Osteoblast (primary cell): ENCODE data around the gene GHRHR. TPM values are rescaled to one million over a fixed set of nuclear protein-coding genes. Genes with fewer than 3 reads are reported as not detected.
A peak's percentile ranks its signal among the peaks of the same experiment; 100 is the strongest.

Experiments used
- DNase-seq: peaks from one replicate; pipeline ENCODE4 v3.0.0; 2011; ENCODE audit warnings: low spot score, mixed read lengths; ENCODE audit not compliant: insufficient read length; ENCODE audit errors: missing footprints
- H2AFZ ChIP-seq: 2 replicates; pipeline ENCODE4 v1.6.0; 2011; ENCODE audit warnings: mild to moderate bottlenecking, low read length
- H3K27ac ChIP-seq: 2 replicates; pipeline ENCODE4 v1.5.1; 2011; ENCODE audit warnings: mild to moderate bottlenecking, low read depth, low read length, moderate library complexity
- H3K27me3 ChIP-seq: 2 replicates; pipeline ENCODE4 v1.6.0; 2012; ENCODE audit warnings: mild to moderate bottlenecking, control low read depth, inconsistent platforms, low read length, moderate library complexity; ENCODE audit not compliant: insufficient read depth
- H3K36me3 ChIP-seq: 2 replicates; pipeline ENCODE4 v1.5.1; 2011; ENCODE audit warnings: mild to moderate bottlenecking, low read length, control low read depth, moderate library complexity; ENCODE audit not compliant: insufficient read depth
- H3K4me1 ChIP-seq: 2 replicates; pipeline ENCODE4 v1.5.1; 2011; ENCODE audit warnings: mild to moderate bottlenecking, low read length, control low read depth, moderate library complexity; ENCODE audit not compliant: insufficient read depth
- H3K4me2 ChIP-seq: 2 replicates; pipeline ENCODE4 v1.6.0; 2011; ENCODE audit warnings: mild to moderate bottlenecking, low read length; ENCODE audit not compliant: insufficient read depth
- H3K4me3 ChIP-seq: fragments of 200-600 bp; sonication (generic); 3 replicates; pipeline ENCODE4 v1.5.1; 2012; ENCODE audit warnings: mild to moderate bottlenecking, low read length, inconsistent platforms; ENCODE audit not compliant: insufficient read depth
- H3K79me2 ChIP-seq: 2 replicates; pipeline ENCODE4 v1.6.0; 2012; ENCODE audit warnings: mild to moderate bottlenecking, low read length, control low read depth, inconsistent platforms; ENCODE audit not compliant: insufficient read depth
- H3K9me3 ChIP-seq: 2 replicates; pipeline ENCODE4 v1.5.1; 2011; ENCODE audit warnings: low read depth, low read length, control low read depth
- H4K20me1 ChIP-seq: 2 replicates; pipeline ENCODE4 v1.6.0; 2012; ENCODE audit warnings: mild to moderate bottlenecking, low read length, control low read depth; ENCODE audit not compliant: insufficient read depth
- total RNA-seq: library from RNA; depleted of rRNA; stranded (reverse); fragments of >200 nt; gene quantifications from 2 replicates; pipeline ENCODE4 v1.2.3, GENCODE V29; 2012
- TF ChIP-seq, protein P1 (sequence below): IDR thresholded peaks from 2 replicates; pipeline ENCODE4 v1.5.1; 2011; ENCODE audit warnings: mild to moderate bottlenecking, low read depth, low read length, moderate library complexity; ENCODE audit errors: extremely low read depth

The GHRHR gene
- total RNA-seq, 1 donor = not detected

DNA sequence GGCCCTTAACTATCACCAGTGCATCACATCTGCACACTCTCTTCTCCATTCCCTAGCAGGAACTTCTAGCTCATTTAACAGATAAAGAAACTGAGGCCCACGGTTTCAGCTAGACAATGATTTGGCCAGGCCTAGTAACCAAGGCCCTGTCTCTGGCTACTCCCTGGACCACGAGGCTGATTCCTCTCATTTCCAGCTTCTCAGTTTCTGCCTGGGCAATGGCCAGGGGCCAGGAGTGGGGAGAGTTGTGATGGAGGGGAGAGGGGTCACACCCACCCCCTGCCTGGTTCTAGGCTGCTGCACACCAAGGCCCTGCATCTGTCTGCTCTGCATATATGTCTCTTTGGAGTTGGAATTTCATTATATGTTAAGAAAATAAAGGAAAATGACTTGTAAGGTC, 38.6 kb upstream of the GHRHR start:
- Histone ChIP-seq H2AFZ (no peak overlapping the region), H3K36me3 (no peaks in the 10 kb centered on the region), H3K27ac (no peak overlapping the region), H3K27me3 (peaks cover 8% of the 10 kb centered on the region), H3K4me1 (peaks cover 12% of the 10 kb centered on the region), H3K4me2 (no peak overlapping the region), H3K9me3 (peaks cover 7% of the 10 kb centered on the region), H3K4me3 (no peak overlapping the region), H3K79me2 (no peaks in the 10 kb centered on the region), H4K20me1 (no peaks in the 10 kb centered on the region)
- TF ChIP-seq, protein P1, sequence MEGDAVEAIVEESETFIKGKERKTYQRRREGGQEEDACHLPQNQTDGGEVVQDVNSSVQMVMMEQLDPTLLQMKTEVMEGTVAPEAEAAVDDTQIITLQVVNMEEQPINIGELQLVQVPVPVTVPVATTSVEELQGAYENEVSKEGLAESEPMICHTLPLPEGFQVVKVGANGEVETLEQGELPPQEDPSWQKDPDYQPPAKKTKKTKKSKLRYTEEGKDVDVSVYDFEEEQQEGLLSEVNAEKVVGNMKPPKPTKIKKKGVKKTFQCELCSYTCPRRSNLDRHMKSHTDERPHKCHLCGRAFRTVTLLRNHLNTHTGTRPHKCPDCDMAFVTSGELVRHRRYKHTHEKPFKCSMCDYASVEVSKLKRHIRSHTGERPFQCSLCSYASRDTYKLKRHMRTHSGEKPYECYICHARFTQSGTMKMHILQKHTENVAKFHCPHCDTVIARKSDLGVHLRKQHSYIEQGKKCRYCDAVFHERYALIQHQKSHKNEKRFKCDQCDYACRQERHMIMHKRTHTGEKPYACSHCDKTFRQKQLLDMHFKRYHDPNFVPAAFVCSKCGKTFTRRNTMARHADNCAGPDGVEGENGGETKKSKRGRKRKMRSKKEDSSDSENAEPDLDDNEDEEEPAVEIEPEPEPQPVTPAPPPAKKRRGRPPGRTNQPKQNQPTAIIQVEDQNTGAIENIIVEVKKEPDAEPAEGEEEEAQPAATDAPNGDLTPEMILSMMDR = no peak
- DNase-seq = peak; percentile 77

DNA sequence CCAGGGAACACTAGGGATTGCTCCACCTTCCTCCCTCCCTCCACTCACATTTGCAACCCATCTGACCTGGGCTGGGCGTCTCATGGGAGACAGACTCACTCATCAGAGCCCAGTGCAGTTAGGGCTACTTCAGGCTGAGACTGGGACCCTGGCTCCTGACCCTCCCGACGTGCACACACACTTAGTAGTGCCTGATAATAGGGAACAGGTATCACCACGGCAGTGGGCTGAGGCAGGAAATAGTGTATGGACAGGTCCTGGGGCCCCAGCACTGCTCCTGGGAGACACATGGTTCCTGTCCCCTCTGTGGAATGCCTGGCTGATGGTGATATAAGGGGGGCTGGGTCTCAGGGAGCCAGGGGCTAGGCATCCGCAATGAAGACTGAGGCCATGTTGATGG, 37.8 kb upstream of the GHRHR start:
- Histone ChIP-seq H3K27me3 (peaks cover 12% of the 10 kb centered on the region), H3K9me3 (peaks cover 7% of the 10 kb centered on the region), H3K79me2 (no peaks in the 10 kb centered on the region), H3K4me2 (no peak overlapping the region), H3K4me3 (no peak overlapping the region), H2AFZ (no peak overlapping the region), H3K4me1 (peaks cover 7% of the 10 kb centered on the region), H3K36me3 (no peaks in the 10 kb centered on the region), H3K27ac (no peak overlapping the region), H4K20me1 (no peaks in the 10 kb centered on the region)
- TF ChIP-seq, protein P1 = no peak
- peak; percentile 71 for DNase-seq

DNA sequence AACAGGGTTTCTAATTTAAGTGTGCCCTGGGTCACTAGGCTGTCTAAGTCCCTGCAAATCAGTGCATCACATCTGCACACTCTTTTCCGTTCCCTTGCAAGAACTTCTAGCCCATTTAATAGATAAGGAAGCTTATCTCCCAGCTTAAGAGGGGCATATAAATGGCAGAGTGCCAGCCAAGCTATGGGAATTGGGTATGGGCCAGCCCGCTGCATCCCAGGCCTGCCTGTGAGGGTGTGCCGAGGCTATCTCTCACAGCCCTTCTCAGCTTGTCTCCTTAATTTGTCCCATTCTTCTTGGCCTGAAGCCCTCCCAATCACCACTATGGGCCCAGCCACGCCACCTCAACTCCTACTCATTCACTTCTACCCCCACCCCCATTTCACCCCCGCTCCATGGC, 37.4 kb upstream of the GHRHR start:
- TF ChIP-seq, protein P1 = no peak
- Histone ChIP-seq H3K9me3 (peaks cover 7% of the 10 kb centered on the region), H3K79me2 (no peaks in the 10 kb centered on the region), H3K4me2 (no peak overlapping the region), H3K27ac (no peak overlapping the region), H4K20me1 (no peaks in the 10 kb centered on the region), H2AFZ (no peak overlapping the region), H3K27me3 (peaks cover 16% of the 10 kb centered on the region), H3K4me3 (no peak overlapping the region), H3K4me1 (peaks cover 3% of the 10 kb centered on the region), H3K36me3 (no peaks in the 10 kb centered on the region)
- DNase-seq = no peak

DNA sequence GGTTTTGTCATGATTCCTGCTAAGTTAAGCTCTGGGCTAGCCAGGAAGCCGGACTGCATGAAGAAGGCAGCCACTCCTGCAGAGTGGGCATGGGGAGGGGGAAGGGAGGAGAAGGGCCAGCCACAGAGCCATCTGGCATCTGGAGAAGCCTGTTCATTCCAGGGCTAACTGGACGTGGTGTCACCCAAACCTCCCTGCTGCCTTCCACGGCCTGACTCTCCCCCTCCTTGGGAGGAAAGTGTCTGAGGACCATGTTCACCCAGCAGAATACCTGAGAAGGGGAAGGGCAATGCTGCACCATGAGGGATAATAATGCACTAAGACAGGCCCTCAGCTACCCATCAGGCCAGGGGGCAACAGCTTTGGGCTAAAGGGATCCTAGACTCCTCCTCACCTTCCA, 36.7 kb upstream of the GHRHR start:
- no peak overlapping the region for H2AFZ ChIP-seq
- H3K4me1 ChIP-seq = no peaks in the 10 kb centered on the region
- no peaks in the 10 kb centered on the region for H3K36me3 ChIP-seq
- TF ChIP-seq, protein P1 = no peak
- H4K20me1 ChIP-seq = no peaks in the 10 kb centered on the region
- no peak overlapping the region for H3K4me3 ChIP-seq
- H3K27ac ChIP-seq = no peak overlapping the region
- H3K4me2 ChIP-seq = no peak overlapping the region
- peak; percentile 60 for DNase-seq
- H3K9me3 ChIP-seq = peaks cover 7% of the 10 kb centered on the region
- H3K79me2 ChIP-seq = no peaks in the 10 kb centered on the region
- H3K27me3 ChIP-seq = peaks cover 20% of the 10 kb centered on the region
